Common myeloid progenitor, CD34-positive (primary cell): ENCODE results near the gene TMEM80.

Experiments
- CTCF ChIA-PET: fragments of 350-600 bp; sonication (Branson Sonifier 250); formaldehyde crosslinking; loops from one replicate; lab custom pipeline; 2021; ENCODE audit warnings: antibody characterized with exemption; lab: Charles Lee
- POLR2A ChIA-PET: fragments of 350-600 bp; sonication (Branson Sonifier 250); formaldehyde crosslinking; loops from one replicate; lab custom pipeline; 2021; ENCODE audit warnings: antibody characterized with exemption; lab: Charles Lee
- DNase-seq, 3 donors: peaks; one replicate each; pipeline versions ENCODE4 v3.0.0 to v3.0.0-alpha.2; 2013
- H3K27ac ChIP-seq, 2 experiments: 1 replicate in 1 of 2; 2 replicates in 1 of 2; pipeline ENCODE4 v1.7.0; 2013; ENCODE audit warnings: inconsistent platforms in 2 of 2, low read length in 2 of 2, mild to moderate bottlenecking in 2 of 2, low read depth in 1 of 2, moderate library complexity in 1 of 2; ENCODE audit not compliant: severe bottlenecking in 2 of 2, insufficient read depth in 1 of 2, poor library complexity in 1 of 2
- H3K27me3 ChIP-seq, 5 experiments: replicated peaks in 2 of 5; 1 replicate in 3 of 5; 2 replicates in 2 of 5; pipeline versions ENCODE4 v1.6.1 to v1.7.0; 2013; ENCODE audit warnings: low read length in 4 of 5, mild to moderate bottlenecking in 2 of 5, moderate library complexity in 2 of 5, inconsistent platforms in 1 of 5; ENCODE audit not compliant: insufficient read depth in 5 of 5, control insufficient read depth in 4 of 5
- H3K36me3 ChIP-seq, 4 experiments: 1 replicate in 2 of 4; 2 replicates in 2 of 4; pipeline versions ENCODE4 v1.6.1 to v1.7.0; 2013; ENCODE audit warnings: low read length in 3 of 4, control low read depth in 1 of 4, mild to moderate bottlenecking in 1 of 4; ENCODE audit not compliant: control insufficient read depth in 4 of 4, insufficient read depth in 4 of 4
- H3K4me1 ChIP-seq, 4 experiments: 1 replicate in 3 of 4; 2 replicates in 1 of 4; pipeline versions ENCODE4 v1.6.1 to v1.7.1; 2013; ENCODE audit warnings: low read length in 3 of 4, mild to moderate bottlenecking in 3 of 4, control low read depth in 1 of 4, inconsistent platforms in 1 of 4, moderate library complexity in 1 of 4; ENCODE audit not compliant: control insufficient read depth in 4 of 4, insufficient read depth in 4 of 4; ENCODE audit errors: control extremely low read depth in 1 of 4
- H3K4me3 ChIP-seq, 7 experiments: 1 replicate in 4 of 7; 2 replicates in 3 of 7; pipeline versions ENCODE4 v1.5.1 to v1.7.0; 2013; ENCODE audit warnings: mild to moderate bottlenecking in 7 of 7, low read length in 6 of 7, moderate library complexity in 6 of 7, inconsistent platforms in 2 of 7, low read depth in 2 of 7, control low read depth in 1 of 7; ENCODE audit not compliant: insufficient read depth in 4 of 7, control insufficient read depth in 1 of 7; ENCODE audit errors: extremely low read depth in 1 of 7
- H3K9me3 ChIP-seq, 5 experiments: 1 replicate in 4 of 5; 2 replicates in 1 of 5; pipeline versions ENCODE4 v1.6.1 to v1.7.1; 2013; ENCODE audit warnings: low read length in 4 of 5, mild to moderate bottlenecking in 2 of 5, inconsistent platforms in 1 of 5, low read depth in 1 of 5, moderate library complexity in 1 of 5; ENCODE audit not compliant: control insufficient read depth in 4 of 5, insufficient read depth in 2 of 5; ENCODE audit errors: control extremely low read depth in 1 of 5
- WGBS: methylation state at CpG from one replicate; pipeline ENCODE4 v1.1.5; 2013; ENCODE audit not compliant: insufficient coverage; 5-methylcytosine and 5-hydroxymethylcytosine counted together

TMEM80 gene

GRCh38 chr11:720642-721246 lies 25.1 kb downstream of the TMEM80 start:
- POLR2A ChIA-PET, result interaction anchor here (1.1 kb wide), 1 partner anchor 24 kb away, joined by 5 read pairs; no protein-coding TSS in a partner anchor
- Histone ChIP-seq H3K4me3 (peak overlapping the region in 4 of 7 experiments; percentile 22 to 34 (median 28)), H3K27me3 (peaks cover 0 to 49% (median 14%) of the 10 kb centered on the region in 5 experiments), H3K36me3 (no peaks in the 10 kb centered on the region), H3K9me3 (no peaks in the 10 kb centered on the region), H3K4me1 (peaks cover 0 to 27% (median 24%) of the 10 kb centered on the region in 4 experiments), H3K27ac (no peak overlapping the region)
- DNase-seq, result peak in 2 of 3 donors; percentile 62 to 69
- CTCF ChIA-PET, result interaction anchor here (1.8 to 15.0 kb wide), 7 partner anchors 9 to 57 kb away, joined by 6 to 133 read pairs (median 7); partner anchors contain the start of gene TALDO1
- WGBS, result 2% methylated on average over 34 of the region's 53 CpGs

GRCh38 chr11:721247-721740 lies 25.7 kb downstream of the TMEM80 start:
- H3K27ac ChIP-seq, result no peak overlapping the region

GRCh38 chr11:721741-722345 lies 26.2 kb downstream of the TMEM80 start:
- Histone ChIP-seq H3K27me3 (peaks cover 0 to 49% (median 15%) of the 10 kb centered on the region in 5 experiments), H3K9me3 (no peaks in the 10 kb centered on the region), H3K4me3 (peak overlapping the region in 3 of 7 experiments; percentile 36 to 59 (median 50)), H3K4me1 (peaks cover 0 to 35% (median 33%) of the 10 kb centered on the region in 4 experiments), H3K27ac (no peak overlapping the region), H3K36me3 (no peaks in the 10 kb centered on the region)
- CTCF ChIA-PET, result interaction anchor here (0.9 to 15.0 kb wide), 17 partner anchors 10 to 167 kb away, joined by 3 to 133 read pairs (median 6); partner anchors contain the start of genes DEAF1, TALDO1 and TMEM80
- 6% methylated on average over 26 of the region's 33 CpGs for WGBS
- POLR2A ChIA-PET, result interaction anchor here (0.6 kb wide), 1 partner anchor 26 kb away, joined by 3 read pairs; the partner anchor contains the start of gene TMEM80
- peak; percentile 58 to 82 (median 80) for DNase-seq

More at GRCh38 chr11:721247-721740, 25.7 kb downstream of the TMEM80 start:
- POLR2A ChIA-PET, result no interaction called here
- peaks cover 0 to 49% (median 14%) of the 10 kb centered on the region in 5 experiments for H3K27me3 ChIP-seq
- H3K9me3 ChIP-seq, result no peaks in the 10 kb centered on the region
- 5% methylated on average over 20 of the region's 28 CpGs for WGBS
- peaks cover 0 to 30% (median 27%) of the 10 kb centered on the region in 4 experiments for H3K4me1 ChIP-seq
- CTCF ChIA-PET, result interaction anchor here (1.0 to 15.0 kb wide), 12 partner anchors 9 to 161 kb away, joined by 3 to 133 read pairs (median 14); partner anchors contain the start of genes DEAF1, TALDO1 and TMEM80
- peak in 2 of 3 donors; percentile 57 to 66 for DNase-seq
- H3K4me3 ChIP-seq, result peak overlapping the region in 4 of 7 experiments; percentile 22 to 59 (median 43)
- no peaks in the 10 kb centered on the region for H3K36me3 ChIP-seq

GRCh38 chr11:722346-722811 lies 26.8 kb downstream of the TMEM80 start:
- no peak overlapping the region for H3K4me3 ChIP-seq

GRCh38 chr11:723120-723883 lies 27.7 kb downstream of the TMEM80 start:
- Histone ChIP-seq H3K27me3 (peaks cover 0 to 49% (median 15%) of the 10 kb centered on the region in 5 experiments), H3K9me3 (no peaks in the 10 kb centered on the region), H3K36me3 (no peaks in the 10 kb centered on the region), H3K27ac (no peak overlapping the region), H3K4me3 (no peak overlapping the region), H3K4me1 (peaks cover 0 to 47% (median 41%) of the 10 kb centered on the region in 4 experiments)
- CTCF ChIA-PET, result interaction anchor here (0.9 to 15.0 kb wide), 16 partner anchors 8 to 168 kb away, joined by 3 to 133 read pairs (median 8); partner anchors contain the start of genes DEAF1, TALDO1 and TMEM80
- POLR2A ChIA-PET, result no interaction called here
- 92% methylated on average over 4 of the region's 8 CpGs for WGBS
- peak; percentile 70 to 84 (median 81) for DNase-seq

More at GRCh38 chr11:722346-722811, 26.8 kb downstream of the TMEM80 start:
- ChIA-PET POLR2A (interaction anchor here (0.6 kb wide), 1 partner anchor 27 kb away, joined by 3 read pairs; the partner anchor contains the start of gene TMEM80), CTCF (interaction anchor here (0.9 to 15.0 kb wide), 18 partner anchors 9 to 167 kb away, joined by 3 to 133 read pairs (median 6); partner anchors contain the start of genes DEAF1, TALDO1 and TMEM80)
- 72% methylated on average over 14 of the region's 20 CpGs for WGBS
- DNase-seq, result no peak
- Histone ChIP-seq H3K9me3 (no peaks in the 10 kb centered on the region), H3K4me1 (peaks cover 0 to 38% (median 34%) of the 10 kb centered on the region in 4 experiments), H3K27me3 (peaks cover 0 to 49% (median 15%) of the 10 kb centered on the region in 5 experiments), H3K36me3 (no peaks in the 10 kb centered on the region), H3K27ac (no peak overlapping the region)
